ENCODE measurements around the gene JPH3. TPM values are rescaled to one million over a fixed set of nuclear protein-coding genes. Genes with fewer than 3 reads are reported as not detected.

JPH3 gene
- total RNA-seq, 1 experiment from 2014 or later: 32.7 TPM

GRCh38 chr16:87563022-87563421 lies 39.3 kb upstream of the JPH3 start:
- Histone ChIP-seq H3K9ac (ENCODE audit: extremely low read depth, insufficient read length, low read length) (no peak overlapping the region), H3K23me2 (ENCODE audit: insufficient read length, low read depth, low read length, poor library complexity, severe bottlenecking) (no peaks in the 10 kb centered on the region), H3K56ac (ENCODE audit: insufficient read length, low read depth, low read length) (no peak overlapping the region), H2BK120ac (ENCODE audit: low read depth, low read length, poor library complexity, severe bottlenecking) (no peak overlapping the region), H2BK5ac (ENCODE audit: insufficient read length, low read length) (no peak overlapping the region), H3K18ac (ENCODE audit: insufficient read length, low read depth, low read length) (no peak overlapping the region), H4K5ac (ENCODE audit: insufficient read length, low read depth, low read length) (no peak overlapping the region), H3K9me3 (ENCODE audit: control insufficient read depth, low read depth, low read length) (no peaks in the 10 kb centered on the region), H2BK12ac (ENCODE audit: insufficient read length, low read depth, low read length) (no peak overlapping the region), H3K14ac (ENCODE audit: insufficient read depth, low read length) (no peak overlapping the region), H3K4ac (ENCODE audit: low read depth, low read length) (no peak overlapping the region), H2BK20ac (ENCODE audit: low read depth, low read length, poor library complexity, severe bottlenecking) (no peak overlapping the region), H2BK15ac (ENCODE audit: low read depth, low read length) (no peak overlapping the region), H3K4me1 (ENCODE audit: insufficient read depth, low read length) (no peaks in the 10 kb centered on the region), H4K8ac (replicated peaks; ENCODE audit: insufficient read length, low read depth, low read length) (no peak overlapping the region), H3K79me2 (ENCODE audit: insufficient read depth, low read length) (no peaks in the 10 kb centered on the region), H4K91ac (ENCODE audit: insufficient read length, low read depth, low read length) (no peak overlapping the region), H3K23ac (ENCODE audit: insufficient read length, low read depth, low read length) (no peak overlapping the region), H4K20me1 (ENCODE audit: control insufficient read depth, insufficient read depth, insufficient read length) (no peaks in the 10 kb centered on the region), H3T11ph (ENCODE audit: low read length) (no peak overlapping the region), H3K27me3 (ENCODE audit: insufficient read depth, low read length) (no peaks in the 10 kb centered on the region), H3K79me1 (ENCODE audit: insufficient read depth, low read depth, low read length, poor library complexity, severe bottlenecking) (no peaks in the 10 kb centered on the region), H2AK5ac (ENCODE audit: insufficient read length, low read length) (no peak overlapping the region), H3K27ac (ENCODE audit: insufficient read length, low read depth, low read length) (no peak overlapping the region), H2AFZ (ENCODE audit: low read length) (no peak overlapping the region), H3K4me2 (ENCODE audit: insufficient read depth, insufficient read length, low read length) (no peak overlapping the region)
- WGBS (ENCODE audit: extremely low coverage, insufficient read length, low lambda C conversion rate): no CpG with 5 or more reads among the region's 6 CpGs
- H3K9me3 Mint-ChIP-seq: peaks cover 18% of the 10 kb centered on the region in 2 experiments
- DNase-seq: no peak
- H3K27ac Mint-ChIP-seq: no peak overlapping the region
- TF ChIP-seq, protein P1, sequence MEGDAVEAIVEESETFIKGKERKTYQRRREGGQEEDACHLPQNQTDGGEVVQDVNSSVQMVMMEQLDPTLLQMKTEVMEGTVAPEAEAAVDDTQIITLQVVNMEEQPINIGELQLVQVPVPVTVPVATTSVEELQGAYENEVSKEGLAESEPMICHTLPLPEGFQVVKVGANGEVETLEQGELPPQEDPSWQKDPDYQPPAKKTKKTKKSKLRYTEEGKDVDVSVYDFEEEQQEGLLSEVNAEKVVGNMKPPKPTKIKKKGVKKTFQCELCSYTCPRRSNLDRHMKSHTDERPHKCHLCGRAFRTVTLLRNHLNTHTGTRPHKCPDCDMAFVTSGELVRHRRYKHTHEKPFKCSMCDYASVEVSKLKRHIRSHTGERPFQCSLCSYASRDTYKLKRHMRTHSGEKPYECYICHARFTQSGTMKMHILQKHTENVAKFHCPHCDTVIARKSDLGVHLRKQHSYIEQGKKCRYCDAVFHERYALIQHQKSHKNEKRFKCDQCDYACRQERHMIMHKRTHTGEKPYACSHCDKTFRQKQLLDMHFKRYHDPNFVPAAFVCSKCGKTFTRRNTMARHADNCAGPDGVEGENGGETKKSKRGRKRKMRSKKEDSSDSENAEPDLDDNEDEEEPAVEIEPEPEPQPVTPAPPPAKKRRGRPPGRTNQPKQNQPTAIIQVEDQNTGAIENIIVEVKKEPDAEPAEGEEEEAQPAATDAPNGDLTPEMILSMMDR (conservative IDR thresholded peaks at IDR 0.05): no peak
- H3K4me1 Mint-ChIP-seq: peaks cover 0 to 6% of the 10 kb centered on the region in 2 experiments; a peak in 3 of 4 replicates
- H3K4me3 Mint-ChIP-seq: no peak overlapping the region
- peaks cover 0 to 9% (median 6%) of the 10 kb centered on the region in 3 experiments; a peak in 3 of 7 replicates for H3K36me3 Mint-ChIP-seq (ENCODE audit: insufficient read depth in 1 of 3, low read depth in 3 of 3)
- no peaks in the 10 kb centered on the region; the same call in none of the 2 replicates for H3K27me3 Mint-ChIP-seq (ENCODE audit: low read depth)

All from H9 (cell line).